AG09319 (cell line): ENCODE measurements around the gene OTOGL.

Experiments
- DNase-seq: peaks from one replicate; pipeline ENCODE4 v3.0.0-alpha.2; 2010; ENCODE audit warnings: low read depth; ENCODE audit errors: extremely low read depth
- CTCF ChIP-seq: IDR thresholded peaks from 2 replicates; pipeline ENCODE4 v1.5.1; 2011; ENCODE audit warnings: low read depth, mild to moderate bottlenecking, inconsistent platforms, low read length, moderate library complexity

OTOGL gene

DNA sequence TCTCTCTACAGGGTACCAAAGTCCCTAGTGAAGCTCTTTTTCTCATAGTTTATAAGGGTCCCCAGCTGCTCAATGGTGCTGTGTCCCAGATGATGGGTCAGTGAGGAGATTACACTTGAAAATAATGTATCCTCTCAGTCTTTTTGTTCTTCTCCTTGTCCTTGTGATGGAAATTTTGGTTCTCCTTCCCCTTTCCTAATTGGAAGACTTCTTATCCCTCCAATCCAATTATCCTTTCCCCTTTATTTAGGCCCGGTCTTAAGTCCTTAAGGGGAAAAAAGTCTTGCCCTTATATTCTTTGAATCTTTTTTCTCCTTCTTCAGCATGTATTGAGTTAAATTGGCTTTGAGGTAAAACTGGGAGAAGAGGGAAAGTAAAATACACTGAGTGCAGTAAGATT lies 218.6 kb downstream of the OTOGL start:
- TF ChIP-seq CTCF: no peak
- DNase-seq: no peak

DNA sequence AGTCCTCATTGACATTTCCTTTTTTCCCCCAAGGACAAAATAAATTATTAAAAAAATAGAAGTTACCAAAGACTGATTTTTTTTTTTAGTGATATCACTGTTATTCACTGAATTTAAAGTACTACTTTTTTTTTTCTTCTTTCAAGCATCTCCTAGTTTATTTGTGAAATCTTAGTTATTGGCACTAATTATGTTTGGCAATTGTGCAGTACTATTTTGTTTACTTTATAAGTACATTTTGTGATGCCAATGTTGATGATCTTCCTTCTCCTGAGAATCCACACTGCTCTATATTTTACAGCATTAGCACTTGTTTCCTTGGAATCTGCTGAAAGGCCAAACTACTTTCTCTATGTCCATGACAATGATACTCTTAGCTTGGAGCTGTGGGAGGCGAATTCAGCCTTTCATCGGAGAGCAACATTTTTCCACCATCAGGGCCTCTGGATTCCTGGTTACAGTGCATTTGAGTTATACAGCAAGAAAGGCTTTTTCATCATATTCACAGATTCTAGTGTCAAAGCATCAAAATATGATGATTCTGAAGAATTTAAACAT lies 220.9 kb downstream of the OTOGL start:
- TF ChIP-seq CTCF: no peak
- no peak for DNase-seq

- no peak for DNase-seq
- TF ChIP-seq CTCF: no peak
These were observed 222.3 kb downstream of the OTOGL start for GRCh38 chr12:80321653-80322052.

DNA sequence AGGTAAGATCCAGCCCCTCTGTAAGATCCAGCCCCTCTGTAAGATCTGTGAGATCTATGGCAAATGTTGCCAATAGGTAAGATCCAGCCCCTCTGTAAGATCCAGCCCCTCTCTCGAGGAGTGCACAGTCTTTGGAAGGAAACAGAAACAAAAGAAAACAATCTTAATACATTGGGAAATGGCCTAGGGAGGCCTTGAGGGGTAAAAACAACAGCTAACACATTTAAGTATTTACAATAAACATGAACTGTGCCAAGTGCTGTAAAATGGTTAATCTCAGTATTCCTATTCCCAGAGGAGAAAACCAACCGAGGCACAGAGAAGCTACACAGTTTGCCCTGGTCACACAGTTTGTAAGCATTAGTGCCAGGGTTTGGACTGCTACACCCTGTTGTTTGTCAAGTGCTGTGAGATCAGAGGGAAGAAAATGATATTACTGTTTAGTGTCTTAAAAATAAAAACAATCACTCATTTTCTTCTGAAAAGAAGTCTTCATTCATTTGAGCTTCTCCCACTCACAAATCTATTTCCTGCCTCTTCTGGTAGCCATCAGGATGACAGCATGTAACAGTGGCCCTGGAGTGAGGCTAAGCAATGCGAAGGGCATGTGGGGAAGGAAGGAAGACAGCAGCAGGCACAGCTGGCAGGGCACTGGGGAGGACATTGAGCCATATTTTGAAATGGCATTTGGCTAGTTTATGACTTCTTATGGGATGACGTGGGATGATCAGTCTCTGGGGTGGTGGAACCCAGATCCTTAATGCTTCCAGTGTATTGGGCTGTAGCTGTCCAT lies 226.0 kb downstream of the OTOGL start:
- no peak for DNase-seq
- TF ChIP-seq CTCF: no peak

DNA sequence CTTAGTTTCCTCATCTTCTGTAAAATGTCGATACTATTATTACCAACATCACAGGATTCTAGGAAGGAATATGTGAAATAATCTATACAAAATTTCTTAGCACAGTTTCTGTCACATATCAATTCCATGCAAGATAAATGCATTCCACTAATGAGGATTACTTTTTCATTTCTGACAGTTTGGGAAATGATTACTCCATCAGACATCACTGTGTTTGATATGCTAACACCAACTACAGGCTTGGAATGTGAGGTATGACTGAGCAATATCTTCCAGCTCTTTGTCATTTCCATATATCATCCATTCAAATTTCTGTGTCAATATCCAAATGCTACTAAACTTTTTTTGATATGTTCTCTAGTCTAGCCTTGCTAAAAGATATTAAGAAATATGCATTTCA lies 233.5 kb downstream of the OTOGL start:
- DNase-seq: no peak
- TF ChIP-seq CTCF: no peak

DNA sequence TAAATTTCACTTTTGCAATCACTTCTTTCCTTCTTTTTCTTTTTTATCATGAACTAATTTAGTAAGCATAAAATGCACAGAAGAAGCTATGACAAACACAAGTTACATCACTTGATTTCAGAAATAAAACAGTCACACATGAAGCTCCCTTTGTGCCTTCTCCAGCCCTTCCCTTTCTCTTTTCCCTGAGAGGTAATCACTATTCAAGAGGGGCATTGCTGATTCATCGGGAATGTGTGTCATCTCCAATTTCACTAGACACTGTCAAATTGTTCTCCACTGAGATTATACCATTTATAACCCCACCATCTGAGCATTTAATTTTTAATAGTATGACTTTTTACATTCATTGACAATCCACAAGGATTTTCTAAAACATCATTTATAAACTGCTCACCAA lies 253.1 kb downstream of the OTOGL start:
- no peak for DNase-seq

More for the DNA sequence above, 253.1 kb downstream of the OTOGL start:
- TF ChIP-seq CTCF: no peak
